ENCODE measurements around the gene LCN10.

Gene LCN10

GRCh38 chr9:136753371-136754058 is 10.8 kb upstream of the LCN10 start:
- FAIRE-seq, result no peak

- no peak for FAIRE-seq
Observed at GRCh38 chr9:136751814-136752213, 9.1 kb upstream of the LCN10 start.

GRCh38 chr9:136751244-136751643 is 8.5 kb upstream of the LCN10 start:
- FAIRE-seq, result no peak

- no peak for FAIRE-seq
Observed at GRCh38 chr9:136750526-136750925, 7.8 kb upstream of the LCN10 start.

- no peak for FAIRE-seq
Observed at GRCh38 chr9:136748666-136749611, 6.2 kb upstream of the LCN10 start.

GRCh38 chr9:136748201-136748600 is 5.5 kb upstream of the LCN10 start, which contains the start of gene LCN6:
Gene LCN6, minus strand, starts transcription at chr9:136748525. Its CDS starts 42 bp downstream, at chr9:136748483.
- no peak for FAIRE-seq

- FAIRE-seq, result no peak
Observed at GRCh38 chr9:136747161-136748060, 4.7 kb upstream of the LCN10 start.

- FAIRE-seq, result no peak
Observed at GRCh38 chr9:136746621-136747020, 3.9 kb upstream of the LCN10 start.

GRCh38 chr9:136746155-136746490 is 3.4 kb upstream of the LCN10 start:
- no peak for FAIRE-seq

- FAIRE-seq, result no peak
Observed at GRCh38 chr9:136745389-136746154, 2.8 kb upstream of the LCN10 start.

GRCh38 chr9:136744773-136745172 is 2.0 kb upstream of the LCN10 start:
- no peak for FAIRE-seq

GRCh38 chr9:136743639-136744211 is 985 bp upstream of the LCN10 start:
- FAIRE-seq, result no peak

- FAIRE-seq, result no peak
Observed at GRCh38 chr9:136741883-136742571, 713 bp downstream of the LCN10 start.

GRCh38 chr9:136740971-136741882 is 1.5 kb downstream of the LCN10 start:
- FAIRE-seq, result no peak

GRCh38 chr9:136740491-136740890 is 2.2 kb downstream of the LCN10 start:
- no peak for FAIRE-seq

- no peak for FAIRE-seq
Observed at GRCh38 chr9:136740069-136740468, 2.7 kb downstream of the LCN10 start.

GRCh38 chr9:136739509-136739908 is 3.2 kb downstream of the LCN10 start:
- no peak for FAIRE-seq

- no peak for FAIRE-seq
Observed at GRCh38 chr9:136738960-136739359, 3.8 kb downstream of the LCN10 start.

GRCh38 chr9:136735812-136736480 is 6.8 kb downstream of the LCN10 start:
- FAIRE-seq, result no peak

Measured in TTC549 (cell line).